WERI-Rb-1 (cell line): Measurements from ENCODE around the gene ZDHHC1.

Source experiments
- DNase-seq: peaks from one replicate; pipeline ENCODE4 v3.0.0-alpha.2; 2020
- H3K27ac ChIP-seq: fragments of 250-450 bp; sonication (Bioruptor Pico); 2 replicates; pipeline ENCODE4 v1.5.1; 2020; ENCODE audit warnings: mild to moderate bottlenecking, moderate library complexity
- H3K27me3 ChIP-seq: fragments of 250-450 bp; sonication (Bioruptor Pico); 2 replicates; pipeline ENCODE4 v1.5.1; 2021; ENCODE audit warnings: mild to moderate bottlenecking, low read depth, moderate library complexity; ENCODE audit not compliant: insufficient read depth, severe bottlenecking
- H3K36me3 ChIP-seq: fragments of 250-450 bp; sonication (Bioruptor Pico); 2 replicates; pipeline ENCODE4 v1.5.1; 2020; ENCODE audit warnings: mild to moderate bottlenecking, moderate library complexity
- H3K4me3 ChIP-seq: 2 replicates; pipeline ENCODE4 v1.5.1; 2011; ENCODE audit warnings: low read depth, mild to moderate bottlenecking, control low read depth, low read length
- H3K9me3 ChIP-seq: fragments of 250-450 bp; sonication (Bioruptor Pico); 2 replicates; pipeline ENCODE4 v1.5.1; 2021; ENCODE audit warnings: mild to moderate bottlenecking, moderate library complexity; ENCODE audit not compliant: severe bottlenecking
- CTCF ChIP-seq: IDR thresholded peaks from 2 replicates; pipeline ENCODE4 v1.5.1; 2011; ENCODE audit warnings: low read depth, mild to moderate bottlenecking, control low read depth, inconsistent platforms, low read length

ZDHHC1 gene, protein sequence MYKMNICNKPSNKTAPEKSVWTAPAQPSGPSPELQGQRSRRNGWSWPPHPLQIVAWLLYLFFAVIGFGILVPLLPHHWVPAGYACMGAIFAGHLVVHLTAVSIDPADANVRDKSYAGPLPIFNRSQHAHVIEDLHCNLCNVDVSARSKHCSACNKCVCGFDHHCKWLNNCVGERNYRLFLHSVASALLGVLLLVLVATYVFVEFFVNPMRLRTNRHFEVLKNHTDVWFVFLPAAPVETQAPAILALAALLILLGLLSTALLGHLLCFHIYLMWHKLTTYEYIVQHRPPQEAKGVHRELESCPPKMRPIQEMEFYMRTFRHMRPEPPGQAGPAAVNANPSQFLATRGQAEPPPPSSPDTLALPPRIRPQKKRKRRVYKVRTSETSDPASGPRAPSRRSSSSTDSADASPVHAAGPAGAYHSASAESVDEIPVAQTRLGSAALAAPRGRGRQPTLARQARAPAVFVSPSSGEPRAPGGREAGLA

DNA sequence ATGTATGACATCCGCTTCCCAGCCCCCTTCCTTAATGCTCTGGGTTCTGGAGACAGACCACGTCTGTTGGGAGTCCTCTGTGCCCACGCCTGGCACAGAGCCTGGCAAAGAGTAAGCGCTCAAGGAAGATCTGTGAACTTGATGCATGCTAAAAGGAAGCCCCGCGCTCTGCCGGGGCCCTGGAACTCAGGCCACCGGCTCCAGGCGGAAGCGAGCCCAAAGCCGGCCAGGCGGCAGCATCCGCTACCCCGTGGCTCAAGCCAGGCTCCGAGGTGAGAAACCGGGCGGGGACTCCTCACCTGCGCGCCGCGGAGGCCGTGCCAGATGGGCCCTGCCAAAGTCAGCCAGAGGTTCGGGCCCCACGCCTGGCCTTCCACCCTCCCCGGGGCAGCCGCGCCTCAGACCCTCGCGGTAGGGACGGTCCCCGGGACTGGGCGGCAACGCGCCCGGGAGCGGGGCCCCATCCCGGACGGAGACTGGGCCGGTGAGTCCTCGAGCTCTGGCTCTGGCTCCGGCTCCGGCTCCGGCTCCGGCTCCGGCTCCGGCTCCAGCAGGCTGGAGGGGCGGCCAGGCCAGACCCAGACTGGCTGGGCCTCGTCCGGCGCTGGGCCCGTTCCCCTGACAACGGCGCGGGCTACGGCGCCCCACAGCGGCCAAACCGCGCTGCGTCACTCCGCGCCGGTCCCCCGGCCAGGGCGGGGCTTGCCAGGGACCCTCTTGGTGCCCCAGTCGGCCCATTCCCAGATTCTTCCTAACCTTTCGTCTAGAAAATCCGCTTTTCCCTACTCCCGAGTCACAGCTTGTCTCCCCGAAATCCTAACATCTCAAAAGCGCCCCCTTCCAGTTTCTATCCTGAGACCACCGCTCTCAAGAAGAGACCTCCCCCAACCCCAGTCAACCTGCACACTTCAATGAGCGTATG, at the start of gene ZDHHC1:
TSS of gene ZDHHC1 (minus strand) at position 606 of the 922 bp plus-strand sequence. CDS start 8,702 bp downstream, outside the sequence.
- peak within 1 kb of the TSS; percentile 81 for H3K4me3 ChIP-seq
- H3K27ac ChIP-seq, result peak within 1 kb of the TSS; percentile 72
- DNase-seq, result peak; percentile 71
- H3K27me3 ChIP-seq, result no peaks in the 10 kb centered on the region
- TF ChIP-seq CTCF, result peak; percentile 78
- H3K36me3 ChIP-seq, result no peaks in the 10 kb centered on the region; the same call in 1 of the 2 replicates
- H3K9me3 ChIP-seq, result no peaks in the 10 kb centered on the region

GRCh38 chr16:67464565-67464964, 48.3 kb upstream of the ZDHHC1 start:
- Histone ChIP-seq H3K27me3 (no peaks in the 10 kb centered on the region), H3K36me3 (peaks cover 6% of the 10 kb centered on the region), H3K9me3 (no peaks in the 10 kb centered on the region), H3K4me3 (no peak overlapping the region), H3K27ac (no peak overlapping the region)
- no peak for DNase-seq
- TF ChIP-seq CTCF, result no peak

DNA sequence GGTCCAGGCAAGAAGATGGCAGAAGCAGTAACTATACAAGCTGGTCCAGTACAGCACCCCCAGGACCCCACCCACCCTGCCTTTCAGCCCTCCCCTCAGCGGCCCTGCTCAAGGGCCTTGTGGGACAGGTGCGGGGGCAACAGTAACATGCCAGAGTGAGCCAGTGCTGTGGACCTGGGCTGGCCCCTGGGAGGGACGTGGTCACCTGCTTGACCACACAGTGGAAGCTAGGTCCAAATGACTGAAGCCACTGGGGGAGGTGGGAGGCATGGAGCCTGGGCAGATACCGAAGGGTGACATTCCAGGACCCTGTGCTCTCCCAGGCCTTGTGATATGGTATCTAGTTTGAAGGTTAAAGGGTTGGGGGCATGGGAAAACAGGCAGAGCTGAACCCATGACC, 47.4 kb upstream of the ZDHHC1 start:
- Histone ChIP-seq H3K27ac (no peak overlapping the region), H3K9me3 (no peaks in the 10 kb centered on the region), H3K4me3 (no peak overlapping the region), H3K27me3 (no peaks in the 10 kb centered on the region), H3K36me3 (peaks cover 6% of the 10 kb centered on the region)
- DNase-seq, result no peak
- no peak for TF ChIP-seq CTCF

GRCh38 chr16:67463059-67463458, 46.8 kb upstream of the ZDHHC1 start:
- Histone ChIP-seq H3K27me3 (no peaks in the 10 kb centered on the region), H3K27ac (no peak overlapping the region), H3K9me3 (no peaks in the 10 kb centered on the region), H3K36me3 (peaks cover 6% of the 10 kb centered on the region), H3K4me3 (no peak overlapping the region)
- no peak for TF ChIP-seq CTCF
- no peak for DNase-seq

- TF ChIP-seq CTCF, result no peak
- no peak for DNase-seq
- Histone ChIP-seq H3K36me3 (peaks cover 6% of the 10 kb centered on the region), H3K4me3 (no peak overlapping the region), H3K9me3 (no peaks in the 10 kb centered on the region), H3K27ac (no peak overlapping the region), H3K27me3 (no peaks in the 10 kb centered on the region)
Measured at GRCh38 chr16:67462279-67462655, 46.0 kb upstream of the ZDHHC1 start.
